Urinary bladder (tissue), 4 donors: ENCODE data around the gene NAA25. TPM values are rescaled to one million over a fixed set of nuclear protein-coding genes. Genes with fewer than 3 reads are reported as not detected.
"Not testable (repeated sequence)": the region's sequence is repeated elsewhere in the genome, so short reads cannot be mapped to it uniquely, and the experiment has no call there.

Experiments
- DNase-seq: peaks from one replicate; pipeline ENCODE4 v3.0.0-alpha.2; 2015; ENCODE audit errors: extremely low spot score
- H3K27ac ChIP-seq: one replicate; pipeline ENCODE4 v1.5.1; 2013; ENCODE audit warnings: low read depth, mild to moderate bottlenecking, moderate library complexity
- H3K36me3 ChIP-seq: one replicate; pipeline ENCODE4 v1.6.1; 2013; ENCODE audit warnings: mild to moderate bottlenecking, moderate library complexity; ENCODE audit not compliant: insufficient read depth
- H3K4me1 ChIP-seq: one replicate; pipeline ENCODE4 v1.6.1; 2013; ENCODE audit warnings: mild to moderate bottlenecking, moderate library complexity; ENCODE audit not compliant: insufficient read depth
- H3K4me3 ChIP-seq: one replicate; pipeline ENCODE4 v1.5.1; 2013; ENCODE audit warnings: low read depth, low read length
- WGBS: extraction: QIAGEN DNeasy Blood & Tissue Kit; methylation state at CpG from one replicate; pipeline ENCODE4 v1.1.7; 2013; 5-methylcytosine and 5-hydroxymethylcytosine counted together
- polyA plus RNA-seq: library from polyadenylated mRNA; stranded (reverse); fragments of 200-250 nt; gene quantifications from one replicate; pipeline ENCODE4 v1.2.3, GENCODE V29; 2013
- total RNA-seq: library from RNA; depleted of rRNA; stranded (reverse); fragments of >200 nt; gene quantifications from one replicate; pipeline ENCODE4 v1.2.3, GENCODE V29; 2014
- donor health status: healthy with polysubstance abuse.
- donor health status: healthy.

NAA25 gene
- total and polyA plus RNA-seq, 2 donors, result 7.3 to 48.6 TPM

DNA sequence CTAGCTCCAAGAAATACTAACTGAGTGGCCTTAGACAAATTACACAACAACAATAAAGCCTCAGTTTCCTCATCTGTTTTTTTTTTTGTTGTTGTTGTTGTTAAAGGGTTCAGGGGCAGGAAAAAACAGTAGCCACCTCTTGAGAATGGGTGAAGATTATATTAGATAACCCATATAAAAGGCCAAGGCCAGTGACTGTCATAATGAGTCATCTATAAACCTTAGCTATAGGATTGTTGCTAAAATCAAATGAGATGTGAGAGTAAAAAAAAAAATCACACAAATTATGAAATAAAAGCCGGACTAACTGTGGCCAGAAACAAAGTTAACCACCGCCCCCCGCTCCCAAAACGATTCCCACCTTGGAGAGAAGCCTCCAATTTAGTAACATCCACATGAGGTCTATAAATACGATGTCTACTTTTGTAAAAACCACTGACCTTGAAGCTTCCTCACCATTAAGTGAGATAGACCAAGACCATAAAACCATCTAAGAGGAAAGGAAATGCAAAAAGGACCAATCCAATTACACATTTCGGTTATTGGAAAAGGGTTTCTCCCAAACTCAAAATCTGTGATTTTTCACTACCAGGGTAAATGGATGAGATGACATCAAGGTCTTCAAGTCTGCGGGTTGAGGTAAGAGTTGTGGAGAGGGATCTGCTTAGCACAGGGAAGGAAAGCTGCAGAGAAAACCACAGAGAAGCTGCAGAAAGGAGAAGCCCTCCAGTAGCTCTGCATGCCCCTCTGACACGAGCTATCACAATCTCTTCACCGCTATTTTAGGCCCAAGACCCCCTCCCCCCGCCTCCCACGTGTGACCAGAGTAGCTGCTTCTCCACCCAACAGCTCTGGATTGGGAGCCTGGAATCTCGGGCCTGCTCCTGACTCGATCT lies 1.0 kb downstream of the NAA25 start:
- DNase-seq, result no peak
- Histone ChIP-seq H3K27ac (no peak overlapping the region), H3K4me3 (peak overlapping the region; percentile 92), H3K4me1 (no peaks in the 10 kb centered on the region), H3K36me3 (no peaks in the 10 kb centered on the region)
- WGBS, result 23% methylated on average over 13 of the region's 13 CpGs

DNA sequence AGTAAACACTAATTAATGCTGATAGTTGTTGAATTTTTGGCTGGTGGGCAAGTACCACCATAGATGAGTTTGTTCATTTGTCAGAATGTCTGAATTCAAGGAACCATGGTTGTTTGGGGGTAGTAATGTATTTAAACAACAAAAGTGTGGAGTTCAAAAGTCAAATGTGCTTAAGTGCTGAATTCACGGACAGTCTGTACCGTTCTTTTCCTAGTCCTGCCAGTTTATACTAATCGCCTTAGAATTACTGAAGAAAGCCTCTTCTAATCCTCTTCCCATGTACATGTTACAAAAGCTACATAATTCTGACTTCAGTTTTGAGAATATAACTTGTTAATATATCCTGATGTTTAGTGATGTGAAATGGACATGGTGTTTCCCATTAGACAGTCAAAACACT lies 2.7 kb downstream of the NAA25 start:
- Histone ChIP-seq H3K4me1 (no peaks in the 10 kb centered on the region), H3K27ac (no peak overlapping the region), H3K4me3 (no peak overlapping the region), H3K36me3 (no peaks in the 10 kb centered on the region)
- WGBS, result 85% methylated on average over 3 of the region's 3 CpGs
- DNase-seq, result no peak

DNA sequence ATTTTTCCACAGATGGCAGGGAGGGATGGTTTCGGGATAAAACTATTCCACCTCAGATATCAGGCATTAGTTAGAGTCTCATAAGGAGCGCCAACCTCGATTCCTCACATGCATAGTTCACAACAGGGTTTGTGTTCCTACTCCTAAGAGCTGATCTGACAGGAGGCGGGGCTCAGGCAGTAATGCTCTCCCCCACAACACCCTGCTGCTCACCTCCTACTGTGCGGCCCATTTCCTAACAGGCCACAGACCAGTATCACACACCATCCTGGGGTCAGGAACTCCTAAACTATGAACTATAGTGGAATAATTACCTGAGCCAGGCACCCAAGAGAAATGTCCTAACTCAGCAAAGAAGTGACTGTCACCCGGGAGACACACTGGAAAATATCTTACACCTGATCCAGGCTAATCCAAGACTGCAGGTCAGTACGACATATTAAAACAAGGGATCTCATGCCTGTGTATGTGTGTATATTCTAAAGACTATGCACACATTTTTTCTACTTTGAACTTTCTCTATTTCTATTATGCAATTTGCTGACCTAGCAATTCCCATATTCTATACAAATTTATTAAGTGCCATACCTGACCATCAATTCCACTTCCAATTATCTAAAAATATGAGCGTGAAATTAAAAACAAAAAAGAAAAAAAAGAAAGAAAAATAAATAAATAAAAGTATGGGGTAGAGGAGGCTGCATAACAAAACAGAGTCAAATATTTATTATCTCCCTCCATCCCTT lies 4.7 kb downstream of the NAA25 start:
- H3K4me3 ChIP-seq, result no peak overlapping the region
- no peaks in the 10 kb centered on the region for H3K4me1 ChIP-seq
- no peaks in the 10 kb centered on the region for H3K36me3 ChIP-seq
- no peak for DNase-seq
- WGBS, result 91% methylated on average over 8 of the region's 8 CpGs
- H3K27ac ChIP-seq, result no peak overlapping the region

DNA sequence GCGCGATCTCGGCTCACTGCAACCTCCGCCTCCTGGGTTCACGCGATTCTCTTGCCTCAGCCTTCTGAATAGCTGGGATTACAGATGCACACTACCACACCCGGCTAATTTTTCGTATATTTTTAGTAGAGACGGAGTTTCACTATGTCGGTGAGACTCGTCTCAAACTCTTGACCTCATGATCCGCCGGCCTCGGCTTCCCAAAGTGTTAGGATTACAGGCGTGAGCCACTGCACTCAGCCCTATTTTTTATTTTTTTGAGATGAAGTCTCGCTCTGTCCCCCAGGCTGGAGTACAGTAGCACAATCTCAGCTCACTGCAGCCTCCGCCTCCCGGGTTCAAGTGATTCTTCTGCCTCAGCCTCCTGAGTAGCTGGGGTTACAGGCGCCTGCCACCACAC lies 5.8 kb downstream of the NAA25 start:
- H3K4me1 ChIP-seq, H3K27ac ChIP-seq, DNase-seq, H3K36me3 ChIP-seq, H3K4me3 ChIP-seq: not testable (repeated sequence)
- WGBS, result 95% methylated on average over 19 of the region's 19 CpGs

DNA sequence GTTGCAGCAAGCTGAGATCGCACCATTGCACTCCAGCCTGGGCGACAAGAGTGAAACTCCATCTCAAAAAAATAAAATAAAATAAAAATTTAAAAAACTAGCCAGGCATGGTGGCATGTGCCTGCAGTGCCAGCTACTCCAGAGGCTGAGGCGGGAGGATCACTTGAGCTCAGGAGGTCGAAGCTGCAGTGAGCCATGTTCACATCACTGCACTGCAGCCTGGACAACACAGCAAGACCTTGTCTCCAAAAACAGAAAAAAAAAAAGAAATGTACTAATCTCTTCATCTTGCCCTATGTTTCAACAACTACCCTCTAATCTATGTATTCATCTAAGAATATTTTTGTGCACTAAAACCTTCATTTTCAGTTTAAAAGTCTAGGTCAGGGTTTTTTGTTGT lies 6.5 kb downstream of the NAA25 start:
- WGBS, result over 99% methylated on average over 4 of the region's 4 CpGs
- no peaks in the 10 kb centered on the region for H3K4me1 ChIP-seq
- no peak for DNase-seq
- H3K36me3 ChIP-seq, result no peaks in the 10 kb centered on the region
- H3K27ac ChIP-seq, result no peak overlapping the region
- H3K4me3 ChIP-seq, result no peak overlapping the region

- H3K27ac ChIP-seq, H3K36me3 ChIP-seq, H3K4me1 ChIP-seq, DNase-seq, H3K4me3 ChIP-seq: not testable (repeated sequence)
- WGBS, result 98% methylated on average over 15 of the region's 15 CpGs
Observed at GRCh38 chr12:112100500-112100899, 8.1 kb downstream of the NAA25 start.

GRCh38 chr12:112097641-112098040 lies 10.9 kb downstream of the NAA25 start:
- no peak overlapping the region for H3K4me3 ChIP-seq
- H3K27ac ChIP-seq, result no peak overlapping the region
- no peaks in the 10 kb centered on the region for H3K4me1 ChIP-seq
- no peak for DNase-seq
- 94% methylated on average over 8 of the region's 8 CpGs for WGBS
- peaks cover 4% of the 10 kb centered on the region for H3K36me3 ChIP-seq

DNA sequence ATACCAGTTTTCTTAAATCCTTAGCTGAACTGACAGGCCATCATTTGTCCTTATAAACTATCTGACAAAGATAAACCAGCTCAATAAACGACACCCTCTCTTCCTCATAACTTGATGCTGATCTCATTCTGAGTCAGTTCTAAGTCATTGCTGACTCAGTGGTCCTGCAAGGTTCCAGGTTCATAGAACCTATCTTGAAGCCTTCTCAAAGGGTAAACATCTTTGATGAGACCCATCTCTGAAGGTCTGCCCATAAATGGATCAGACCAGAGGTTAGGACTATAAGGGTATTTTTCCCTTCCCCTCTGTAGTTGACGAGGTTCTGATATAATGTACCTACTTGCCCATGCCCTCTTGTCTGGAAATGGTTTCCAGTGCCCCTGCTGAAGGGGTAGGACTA lies 11.9 kb downstream of the NAA25 start:
- Histone ChIP-seq H3K4me1 (no peaks in the 10 kb centered on the region), H3K4me3 (no peak overlapping the region), H3K36me3 (peaks cover 4% of the 10 kb centered on the region), H3K27ac (no peak overlapping the region)
- DNase-seq, result no peak
- WGBS, result 62% methylated on average over 2 of the region's 2 CpGs

DNA sequence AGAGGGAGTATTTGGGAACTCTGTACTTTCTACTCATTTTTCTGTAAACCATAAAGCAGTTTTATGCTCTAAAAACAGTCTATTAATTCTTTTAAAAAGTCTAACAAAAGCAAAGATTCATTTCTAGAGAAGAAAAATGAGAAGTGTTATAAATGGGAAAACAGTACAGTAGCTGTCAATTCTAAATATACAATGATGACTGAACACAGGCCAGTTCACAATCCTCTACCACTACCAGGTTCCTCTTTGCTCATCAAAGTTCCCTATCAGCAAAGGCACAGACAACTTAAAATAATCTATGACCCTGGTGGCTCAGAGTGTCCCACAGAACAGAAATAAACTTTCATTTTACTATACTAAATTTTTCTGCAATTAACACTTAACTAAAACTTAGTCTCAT lies 12.5 kb downstream of the NAA25 start:
- H3K4me3 ChIP-seq, result no peak overlapping the region
- peaks cover 4% of the 10 kb centered on the region for H3K36me3 ChIP-seq
- no peak overlapping the region for H3K27ac ChIP-seq
- H3K4me1 ChIP-seq, result no peaks in the 10 kb centered on the region
- DNase-seq, result no peak

DNA sequence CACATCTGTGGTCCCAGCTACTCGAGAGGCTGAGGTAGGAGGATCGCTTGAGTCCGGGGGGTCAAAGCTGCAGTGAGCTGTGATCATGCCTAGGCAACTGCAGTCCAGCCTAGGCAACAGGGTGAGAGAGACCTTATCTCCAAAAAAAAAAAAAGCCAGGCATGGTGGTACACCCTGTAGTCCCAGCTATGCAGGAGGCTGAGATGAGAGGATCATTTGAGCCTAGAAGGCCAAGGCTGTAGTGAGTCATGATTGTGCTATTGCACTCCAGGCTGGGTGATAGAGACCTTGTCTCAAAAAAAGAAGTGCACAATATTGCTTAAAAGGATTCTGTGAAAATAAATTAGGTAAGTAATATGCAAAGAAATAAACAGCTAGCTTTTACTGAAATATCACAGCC lies 17.0 kb downstream of the NAA25 start:
- Histone ChIP-seq H3K36me3 (peaks cover 2% of the 10 kb centered on the region), H3K4me1 (no peaks in the 10 kb centered on the region), H3K4me3 (no peak overlapping the region), H3K27ac (no peak overlapping the region)
- WGBS, result 95% methylated on average over 3 of the region's 3 CpGs
- no peak for DNase-seq

DNA sequence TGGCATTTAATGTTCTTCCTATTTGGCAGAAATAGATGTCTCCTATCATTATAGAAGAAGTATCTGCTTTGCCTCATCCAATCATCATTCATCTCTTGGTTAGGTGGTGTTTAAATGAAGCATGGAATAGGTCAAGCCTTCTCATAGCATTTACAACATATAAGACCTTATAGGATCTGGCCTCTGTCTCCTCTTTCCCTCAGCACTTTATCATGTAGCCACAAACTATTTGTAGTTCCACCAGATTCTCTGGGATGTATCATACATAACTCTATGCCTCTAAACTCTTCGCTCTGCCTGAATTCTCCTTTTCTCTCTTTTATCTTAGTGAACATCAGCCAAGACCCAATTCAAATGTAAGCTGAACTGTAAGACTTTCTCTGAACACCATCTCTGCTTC lies 20.7 kb downstream of the NAA25 start:
- Histone ChIP-seq H3K27ac (no peak overlapping the region), H3K4me1 (no peaks in the 10 kb centered on the region), H3K4me3 (no peak overlapping the region), H3K36me3 (peaks cover 2% of the 10 kb centered on the region)
- WGBS, result 70% methylated on average over 1 of the region's 1 CpG
- no peak for DNase-seq

DNA sequence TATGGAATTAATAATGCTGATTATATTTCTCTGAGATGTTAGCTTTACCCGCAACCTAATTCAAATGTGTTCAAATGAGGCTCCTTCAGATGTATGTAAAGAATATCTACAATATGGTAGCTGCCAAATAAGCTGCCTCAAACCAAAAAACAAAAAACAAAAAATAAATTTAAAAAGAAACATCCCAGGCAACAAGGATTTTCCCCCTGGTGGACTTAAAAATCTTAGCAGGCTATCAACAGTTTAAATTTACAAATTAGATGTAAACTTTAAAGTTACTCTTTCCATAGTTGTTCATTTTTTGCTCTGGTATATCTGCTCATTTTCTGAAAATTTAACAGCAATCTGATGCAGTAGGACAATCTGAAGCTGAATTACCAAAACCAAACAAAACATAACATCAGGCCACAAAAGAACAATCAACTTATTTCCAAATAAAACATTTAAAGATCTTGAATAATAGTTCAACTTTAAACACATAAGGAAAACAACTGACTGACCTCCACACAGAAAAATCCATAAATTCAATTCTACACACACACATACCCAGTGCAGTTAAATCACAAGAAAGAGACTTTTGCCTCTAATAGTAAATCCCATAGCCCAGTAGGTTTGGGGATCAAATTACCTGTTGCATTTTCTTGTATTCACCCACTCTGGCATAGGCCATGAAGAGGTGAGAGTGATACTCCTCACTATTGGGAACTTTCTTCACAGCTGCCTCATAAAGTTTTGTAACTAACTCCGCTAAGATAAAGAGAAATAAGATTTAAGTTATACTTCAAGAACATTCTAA lies 21.3 kb downstream of the NAA25 start:
- peaks cover 2% of the 10 kb centered on the region for H3K36me3 ChIP-seq
- no peak overlapping the region for H3K4me3 ChIP-seq
- no peaks in the 10 kb centered on the region for H3K4me1 ChIP-seq
- DNase-seq, result no peak
- WGBS, result 86% methylated on average over 2 of the region's 2 CpGs
- H3K27ac ChIP-seq, result no peak overlapping the region

DNA sequence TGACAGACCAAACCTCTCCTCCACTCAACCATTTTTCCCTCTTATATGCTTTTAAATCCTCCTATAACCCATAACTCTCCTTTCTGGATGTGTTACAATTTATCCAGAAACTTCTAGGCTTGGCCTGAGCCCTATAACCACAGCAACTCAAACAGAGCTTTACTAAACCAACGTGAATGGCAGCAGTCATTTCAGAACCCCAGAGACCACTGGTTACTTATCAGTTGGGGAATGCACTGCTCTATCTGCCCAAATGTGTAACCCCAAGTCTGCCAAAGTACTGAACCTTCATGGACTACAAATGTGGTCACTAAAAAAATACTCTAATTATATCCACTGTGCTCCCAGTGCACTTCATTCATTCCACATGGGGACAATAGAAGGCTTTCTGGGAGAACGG lies 42.0 kb downstream of the NAA25 start:
- H3K36me3 ChIP-seq, result peaks cover 12% of the 10 kb centered on the region

More for the DNA sequence above, 42.0 kb downstream of the NAA25 start:
- Histone ChIP-seq H3K4me3 (no peak overlapping the region), H3K4me1 (no peaks in the 10 kb centered on the region), H3K27ac (no peak overlapping the region)
- WGBS, result 88% methylated on average over 2 of the region's 2 CpGs
- DNase-seq, result no peak
